Progenitor cell of endocrine pancreas (in vitro differentiated cells): ENCODE measurements around the gene BUD13. TPM values are rescaled to one million over a fixed set of nuclear protein-coding genes. Genes with fewer than 3 reads are reported as not detected.

Experiments
- DNase-seq: peaks from one replicate; pipeline ENCODE4 v3.0.0; 2021; ENCODE audit warnings: low spot score; ENCODE audit not compliant: unreplicated experiment
- H3K27ac Mint-ChIP-seq: 2 replicates; pipeline ENCODE4 v1.8.0; 2021; ENCODE audit warnings: mild to moderate bottlenecking, moderate library complexity, mixed read lengths
- H3K27me3 Mint-ChIP-seq: 2 replicates; pipeline ENCODE4 v1.8.0; 2021; ENCODE audit warnings: mixed read lengths
- H3K36me3 Mint-ChIP-seq: 2 replicates; pipeline ENCODE4 v1.8.0; 2022; ENCODE audit warnings: mixed read lengths; ENCODE audit not compliant: insufficient read depth
- H3K4me1 Mint-ChIP-seq: 2 replicates; pipeline ENCODE4 v1.8.0; 2021; ENCODE audit warnings: low read depth, mixed read lengths
- H3K4me3 Mint-ChIP-seq: 2 replicates; pipeline ENCODE4 v1.8.0; 2021; ENCODE audit warnings: low read depth, mild to moderate bottlenecking, moderate library complexity, mixed read lengths
- H3K9me3 Mint-ChIP-seq: 2 replicates; pipeline ENCODE4 v1.8.0; 2021; ENCODE audit warnings: low read depth, mixed read lengths
- CTCF ChIP-seq: fragments of 200-600 bp; sonication (generic); IDR thresholded peaks from one replicate; pipeline ENCODE4 v1.5.0; 2021; ENCODE audit warnings: antibody characterized with exemption, mild to moderate bottlenecking; ENCODE audit not compliant: unreplicated experiment
- total RNA-seq: library from RNA; stranded (reverse); gene quantifications from 2 replicates; pipeline ENCODE4 v1.2.1, GENCODE V29; 2021

BUD13 gene
- total RNA-seq, 1 donor from 2014 or later: 26.8 TPM

- TF ChIP-seq CTCF: no peak
- no peak overlapping the region for H3K27ac Mint-ChIP-seq
- DNase-seq: no peak
- peaks cover 23% of the 10 kb centered on the region for H3K27me3 Mint-ChIP-seq
- peaks cover 3% of the 10 kb centered on the region for H3K4me1 Mint-ChIP-seq
- H3K4me3 Mint-ChIP-seq: no peak overlapping the region
- H3K9me3 Mint-ChIP-seq: no peaks in the 10 kb centered on the region
- no peaks in the 10 kb centered on the region for H3K36me3 Mint-ChIP-seq
These were observed 65.0 kb downstream of the BUD13 start for GRCh38 chr11:116707746-116708145.

GRCh38 chr11:116707161-116707629 lies 65.6 kb downstream of the BUD13 start:
- Mint-ChIP-seq H3K27me3 (peaks cover 23% of the 10 kb centered on the region), H3K27ac (no peak overlapping the region), H3K4me3 (no peak overlapping the region), H3K4me1 (peaks cover 3% of the 10 kb centered on the region), H3K9me3 (no peaks in the 10 kb centered on the region), H3K36me3 (no peaks in the 10 kb centered on the region)
- TF ChIP-seq CTCF: no peak
- no peak for DNase-seq

GRCh38 chr11:116703421-116703820 lies 69.4 kb downstream of the BUD13 start:
- TF ChIP-seq CTCF: no peak
- DNase-seq: no peak
- no peaks in the 10 kb centered on the region for H3K36me3 Mint-ChIP-seq
- no peaks in the 10 kb centered on the region for H3K9me3 Mint-ChIP-seq
- H3K4me1 Mint-ChIP-seq: peaks cover 6% of the 10 kb centered on the region
- peaks cover 8% of the 10 kb centered on the region for H3K27me3 Mint-ChIP-seq
- H3K4me3 Mint-ChIP-seq: no peak overlapping the region
- H3K27ac Mint-ChIP-seq: no peak overlapping the region

GRCh38 chr11:116702772-116703385 lies 69.9 kb downstream of the BUD13 start:
- no peak for DNase-seq
- Mint-ChIP-seq H3K4me3 (no peak overlapping the region), H3K9me3 (no peaks in the 10 kb centered on the region), H3K4me1 (peaks cover 6% of the 10 kb centered on the region), H3K27me3 (peaks cover 11% of the 10 kb centered on the region), H3K27ac (no peak overlapping the region), H3K36me3 (no peaks in the 10 kb centered on the region)
- TF ChIP-seq CTCF: no peak

GRCh38 chr11:116701876-116702275 lies 70.9 kb downstream of the BUD13 start:
- no peak for TF ChIP-seq CTCF
- no peak overlapping the region for H3K4me3 Mint-ChIP-seq
- peaks cover 10% of the 10 kb centered on the region for H3K27me3 Mint-ChIP-seq
- H3K9me3 Mint-ChIP-seq: no peaks in the 10 kb centered on the region
- peaks cover 6% of the 10 kb centered on the region for H3K4me1 Mint-ChIP-seq
- no peaks in the 10 kb centered on the region for H3K36me3 Mint-ChIP-seq
- H3K27ac Mint-ChIP-seq: no peak overlapping the region
- DNase-seq: no peak
